H9 (cell line): ENCODE measurements around the gene FGD6. TPM values are rescaled to one million over a fixed set of nuclear protein-coding genes. Genes with fewer than 3 reads are reported as not detected.

ENCODE experiments used
- DNase-seq: peaks from one replicate; pipeline ENCODE4 v3.0.0-alpha.2; 2017
- H2AFZ ChIP-seq: one replicate; pipeline ENCODE4 v1.6.1; 2013; ENCODE audit warnings: mild to moderate bottlenecking, low read length, control low read depth, moderate library complexity
- H2AK5ac ChIP-seq: 2 replicates; pipeline ENCODE4 v1.6.1; 2013; ENCODE audit warnings: low read length, control low read depth, mixed read lengths; ENCODE audit not compliant: insufficient read length
- H2BK120ac ChIP-seq: one replicate; pipeline ENCODE4 v1.6.1; 2013; ENCODE audit warnings: low read depth, mild to moderate bottlenecking, low read length, control low read depth, inconsistent platforms; ENCODE audit not compliant: poor library complexity, severe bottlenecking
- H2BK12ac ChIP-seq: 2 replicates; pipeline ENCODE4 v1.6.1; 2013; ENCODE audit warnings: low read length, control low read depth, mixed read lengths, low read depth; ENCODE audit not compliant: insufficient read length
- H2BK15ac ChIP-seq: 2 replicates; pipeline ENCODE4 v1.6.1; 2013; ENCODE audit warnings: low read depth, low read length, control low read depth
- H2BK20ac ChIP-seq: one replicate; pipeline ENCODE4 v1.6.1; 2013; ENCODE audit warnings: low read depth, mild to moderate bottlenecking, low read length, control low read depth, inconsistent platforms; ENCODE audit not compliant: poor library complexity, severe bottlenecking
- H2BK5ac ChIP-seq: 2 replicates; pipeline ENCODE4 v1.6.1; 2013; ENCODE audit warnings: low read length, control low read depth, mixed read lengths; ENCODE audit not compliant: insufficient read length
- H3K14ac ChIP-seq: 2 replicates; pipeline ENCODE4 v1.6.1; 2013; ENCODE audit warnings: low read length, control low read depth; ENCODE audit not compliant: insufficient read depth
- H3K18ac ChIP-seq: 2 replicates; pipeline ENCODE4 v1.6.1; 2013; ENCODE audit warnings: low read depth, mild to moderate bottlenecking, mixed read lengths, low read length, control low read depth; ENCODE audit not compliant: insufficient read length
- H3K23ac ChIP-seq: 2 replicates; pipeline ENCODE4 v1.6.1; 2013; ENCODE audit warnings: low read length, control low read depth, mixed read lengths, low read depth; ENCODE audit not compliant: insufficient read length
- H3K23me2 ChIP-seq: 2 replicates; pipeline ENCODE4 v1.6.1; 2013; ENCODE audit warnings: low read depth, mild to moderate bottlenecking, mixed read lengths, low read length, control low read depth; ENCODE audit not compliant: insufficient read length, poor library complexity, severe bottlenecking
- H3K27ac ChIP-seq: 2 replicates; pipeline ENCODE4 v1.5.1; 2013; ENCODE audit warnings: low read length, control low read depth, mixed read lengths, low read depth; ENCODE audit not compliant: insufficient read length
- H3K27me3 ChIP-seq: 2 replicates; pipeline ENCODE4 v1.6.1; 2013; ENCODE audit warnings: low read length, control low read depth, inconsistent platforms; ENCODE audit not compliant: insufficient read depth
- H3K4ac ChIP-seq: 2 replicates; pipeline ENCODE4 v1.6.1; 2013; ENCODE audit warnings: low read depth, mild to moderate bottlenecking, control low read depth, inconsistent platforms, low read length, moderate library complexity
- H3K4me1 ChIP-seq: 2 replicates; pipeline ENCODE4 v1.6.1; 2013; ENCODE audit warnings: low read length, control low read depth, inconsistent platforms; ENCODE audit not compliant: insufficient read depth
- H3K4me2 ChIP-seq: 2 replicates; pipeline ENCODE4 v1.6.1; 2013; ENCODE audit warnings: low read length, control low read depth, mixed read lengths; ENCODE audit not compliant: insufficient read length, insufficient read depth
- H3K56ac ChIP-seq: 2 replicates; pipeline ENCODE4 v1.6.1; 2013; ENCODE audit warnings: low read depth, mild to moderate bottlenecking, mixed read lengths, low read length, control low read depth; ENCODE audit not compliant: insufficient read length
- H3K79me1 ChIP-seq: 2 replicates; pipeline ENCODE4 v1.6.1; 2013; ENCODE audit warnings: low read depth, mild to moderate bottlenecking, moderate library complexity, low read length, control low read depth, inconsistent platforms; ENCODE audit not compliant: insufficient read depth, poor library complexity, severe bottlenecking
- H3K79me2 ChIP-seq: 2 replicates; pipeline ENCODE4 v1.6.1; 2013; ENCODE audit warnings: low read length, control low read depth, inconsistent platforms; ENCODE audit not compliant: insufficient read depth
- H3K9ac ChIP-seq: 2 replicates; pipeline ENCODE4 v1.6.1; 2013; ENCODE audit warnings: low read length, control low read depth, mixed read lengths; ENCODE audit not compliant: insufficient read length; ENCODE audit errors: extremely low read depth
- H3K9me3 ChIP-seq: one replicate; pipeline ENCODE4 v1.6.1; 2013; ENCODE audit warnings: low read depth, low read length, inconsistent platforms; ENCODE audit not compliant: control insufficient read depth
- H3T11ph ChIP-seq: one replicate; pipeline ENCODE4 v1.6.1; 2013; ENCODE audit warnings: mild to moderate bottlenecking, low read length, control low read depth, inconsistent platforms
- H4K20me1 ChIP-seq: one replicate; pipeline ENCODE4 v1.6.1; 2013; ENCODE audit not compliant: control insufficient read depth, insufficient read length, insufficient read depth
- H4K5ac ChIP-seq: 2 replicates; pipeline ENCODE4 v1.6.1; 2013; ENCODE audit warnings: low read depth, mild to moderate bottlenecking, mixed read lengths, low read length, control low read depth; ENCODE audit not compliant: insufficient read length
- H4K8ac ChIP-seq: replicated peaks from 2 replicates; pipeline ENCODE4 v1.6.1; 2013; ENCODE audit warnings: low read length, control low read depth, mixed read lengths, low read depth; ENCODE audit not compliant: insufficient read length
- H4K91ac ChIP-seq: 2 replicates; pipeline ENCODE4 v1.6.1; 2013; ENCODE audit warnings: low read depth, mild to moderate bottlenecking, moderate library complexity, mixed read lengths, low read length, control low read depth; ENCODE audit not compliant: insufficient read length
- H3K27ac Mint-ChIP-seq, 3 experiments: 2 replicates in 2 of 3; 3 replicates in 1 of 3; pipeline ENCODE4 v1.8.0; 2020 to 2021; ENCODE audit warnings: mixed read lengths in 3 of 3, mild to moderate bottlenecking in 1 of 3, moderate library complexity in 1 of 3
- H3K27me3 Mint-ChIP-seq: 2 replicates; pipeline ENCODE4 v1.8.0; 2021; ENCODE audit warnings: low read depth, mild to moderate bottlenecking, moderate library complexity, mixed read lengths
- H3K36me3 Mint-ChIP-seq, 3 experiments: 2 replicates in 2 of 3; 3 replicates in 1 of 3; pipeline ENCODE4 v1.8.0; 2020 to 2021; ENCODE audit warnings: low read depth in 3 of 3, mixed read lengths in 3 of 3; ENCODE audit not compliant: insufficient read depth in 1 of 3
- H3K4me1 Mint-ChIP-seq, 2 experiments: 2 replicates each; pipeline ENCODE4 v1.8.0; 2020; ENCODE audit warnings: mixed read lengths in 2 of 2
- H3K4me3 Mint-ChIP-seq, 2 experiments: 2 replicates in 1 of 2; 3 replicates in 1 of 2; pipeline ENCODE4 v1.8.0; 2020 to 2021; ENCODE audit warnings: mild to moderate bottlenecking in 2 of 2, mixed read lengths in 2 of 2, moderate library complexity in 1 of 2
- H3K9me3 Mint-ChIP-seq, 2 experiments: 2 replicates in 1 of 2; 3 replicates in 1 of 2; pipeline ENCODE4 v1.8.0; 2020; ENCODE audit warnings: mild to moderate bottlenecking in 2 of 2, mixed read lengths in 2 of 2, moderate library complexity in 1 of 2
- CTCF ChIP-seq: fragments of 200-600 bp; sonication (generic); conservative IDR thresholded peaks from 3 replicates; pipeline ENCODE4 v1.8.0; 2021; ENCODE audit warnings: antibody characterized with exemption, mild to moderate bottlenecking
- WGBS: extraction: QIAGEN DNeasy Blood & Tissue Kit; methylation state at CpG from one replicate; pipeline ENCODE4 v1.1.7; 2013; ENCODE audit warnings: missing lambda C conversion rate, low lambda C conversion rate, mixed read lengths; ENCODE audit not compliant: insufficient read length; ENCODE audit errors: extremely low coverage; 5-methylcytosine and 5-hydroxymethylcytosine counted together
- total RNA-seq: library from RNA; stranded (reverse); gene quantifications from 2 replicates; pipeline ENCODE4 v1.2.1, GENCODE V29; 2021

Gene FGD6
- total RNA-seq, 1 experiment from 2014 or later = 39.5 TPM

- H2BK12ac ChIP-seq = no peak overlapping the region
- H3K4me2 ChIP-seq = no peak overlapping the region
- Mint-ChIP-seq H3K27me3 (no peaks in the 10 kb centered on the region), H3K4me1 (peaks cover 47 to 53% of the 10 kb centered on the region in 2 experiments), H3K27ac (no peak overlapping the region; a peak in 1 of 7 replicates), H3K9me3 (no peaks in the 10 kb centered on the region), H3K36me3 (peaks cover 3 to 23% (median 10%) of the 10 kb centered on the region in 3 experiments), H3K4me3 (no peak overlapping the region)
- H2AK5ac ChIP-seq = no peak overlapping the region
- no peaks in the 10 kb centered on the region for H3K27me3 ChIP-seq
- no peak overlapping the region for H3T11ph ChIP-seq
- H4K8ac ChIP-seq = no peak overlapping the region
- no peak overlapping the region for H2BK5ac ChIP-seq
- H4K5ac ChIP-seq = no peak overlapping the region
- no peak for DNase-seq
- no peak overlapping the region for H3K18ac ChIP-seq
- no peak overlapping the region for H2BK120ac ChIP-seq
- H2BK20ac ChIP-seq = no peak overlapping the region
- no peak overlapping the region for H3K4ac ChIP-seq
- H3K79me1 ChIP-seq = peaks cover 3% of the 10 kb centered on the region
- H2AFZ ChIP-seq = no peak overlapping the region
- TF ChIP-seq CTCF = no peak
- no peaks in the 10 kb centered on the region for H3K9me3 ChIP-seq
- no peak overlapping the region for H2BK15ac ChIP-seq
- H3K79me2 ChIP-seq = peaks cover 20% of the 10 kb centered on the region; the same call in 1 of the 2 replicates
- no peaks in the 10 kb centered on the region for H4K20me1 ChIP-seq
- H4K91ac ChIP-seq = no peak overlapping the region
- no peak overlapping the region for H3K27ac ChIP-seq
- no CpG with 5 or more reads among the region's 1 CpG for WGBS
- H3K23me2 ChIP-seq = peaks cover 9% of the 10 kb centered on the region
- no peak overlapping the region for H3K9ac ChIP-seq
- no peak overlapping the region for H3K56ac ChIP-seq
- peaks cover 3% of the 10 kb centered on the region; the same call in 1 of the 2 replicates for H3K4me1 ChIP-seq
- no peak overlapping the region for H3K23ac ChIP-seq
- H3K14ac ChIP-seq = no peak overlapping the region
These were observed 3.3 kb downstream of the FGD6 start for GRCh38 chr12:95213928-95214327.
